SKM-1 (cell line): ENCODE measurements around the gene IL6ST.
"Not testable (repeated sequence)": the region's sequence is repeated elsewhere in the genome, so short reads cannot be mapped to it uniquely, and the experiment has no call there.

ENCODE experiments used
- DNase-seq: peaks from one replicate; lab custom pipeline; 2025; ENCODE audit not compliant: unreplicated experiment; lab: John Stamatoyannopoulos, UW

Gene IL6ST

GRCh38 chr5:56006094-56006493 lies 11.3 kb upstream of the IL6ST start:
- no peak for DNase-seq

DNA sequence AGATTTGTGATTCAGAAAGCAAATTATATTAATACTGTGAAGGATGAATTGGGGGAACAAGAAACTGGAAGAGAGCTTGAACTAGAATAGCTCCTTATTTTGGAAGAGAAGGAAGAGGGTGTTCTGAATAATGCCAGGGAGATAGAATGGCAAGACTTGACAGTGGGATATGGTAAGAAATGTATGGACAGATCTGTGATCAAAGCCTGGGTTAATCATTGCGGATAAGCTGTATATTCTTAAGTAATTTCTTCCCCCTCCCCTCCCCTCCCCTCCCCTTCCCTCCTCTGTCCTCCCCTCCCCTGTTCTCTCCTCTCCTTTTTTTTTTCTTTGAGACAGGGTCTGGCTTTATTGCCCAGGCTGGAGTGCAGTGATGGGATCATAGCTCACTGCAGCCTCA lies 10.1 kb upstream of the IL6ST start:
- DNase-seq, result no peak

DNA sequence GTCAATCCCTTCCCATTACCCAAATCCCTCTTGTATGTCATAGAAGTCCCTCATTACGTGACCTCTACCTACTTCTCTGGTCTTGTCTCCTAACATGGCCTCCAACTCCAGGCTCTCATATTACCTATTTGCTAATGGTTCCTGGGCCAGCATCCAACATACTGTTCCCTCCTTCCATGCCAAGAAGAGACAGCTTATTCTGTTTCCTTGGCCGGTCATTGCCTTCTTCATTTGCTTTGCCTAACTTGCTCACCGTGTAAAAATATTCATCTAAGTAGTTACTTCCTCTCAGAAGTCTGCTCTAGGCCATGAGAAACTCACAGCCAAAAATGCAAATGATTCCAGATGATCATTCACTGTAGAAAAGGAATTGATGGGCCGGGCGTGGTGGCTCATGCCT lies 8.9 kb upstream of the IL6ST start:
- no peak for DNase-seq

GRCh38 chr5:56003179-56003578 lies 8.4 kb upstream of the IL6ST start:
- no peak for DNase-seq

DNA sequence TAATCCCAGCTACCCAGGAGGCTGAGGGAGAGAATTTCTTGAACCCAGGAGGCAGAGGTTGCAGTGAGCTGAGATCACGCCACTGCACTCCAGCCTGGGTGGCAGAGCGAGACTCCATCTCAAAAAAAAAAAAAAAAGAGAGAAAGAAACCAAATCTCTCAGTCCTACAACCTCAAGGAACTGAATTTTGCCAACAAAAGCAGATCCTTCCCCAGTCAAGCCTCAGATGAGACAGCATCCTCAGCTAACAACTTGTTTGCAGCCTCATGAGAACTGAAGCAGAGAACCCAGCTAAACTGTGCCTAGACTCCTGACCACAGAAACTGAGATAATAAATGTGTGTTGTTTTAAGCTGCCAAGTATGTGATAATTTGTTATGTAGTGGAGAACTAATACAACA lies 7.5 kb upstream of the IL6ST start:
- DNase-seq, result no peak

- DNase-seq, result not testable (repeated sequence)
Observed at GRCh38 chr5:56000221-56000620, 5.5 kb upstream of the IL6ST start.

GRCh38 chr5:55998966-55999365 lies 4.2 kb upstream of the IL6ST start:
- DNase-seq, result no peak

DNA sequence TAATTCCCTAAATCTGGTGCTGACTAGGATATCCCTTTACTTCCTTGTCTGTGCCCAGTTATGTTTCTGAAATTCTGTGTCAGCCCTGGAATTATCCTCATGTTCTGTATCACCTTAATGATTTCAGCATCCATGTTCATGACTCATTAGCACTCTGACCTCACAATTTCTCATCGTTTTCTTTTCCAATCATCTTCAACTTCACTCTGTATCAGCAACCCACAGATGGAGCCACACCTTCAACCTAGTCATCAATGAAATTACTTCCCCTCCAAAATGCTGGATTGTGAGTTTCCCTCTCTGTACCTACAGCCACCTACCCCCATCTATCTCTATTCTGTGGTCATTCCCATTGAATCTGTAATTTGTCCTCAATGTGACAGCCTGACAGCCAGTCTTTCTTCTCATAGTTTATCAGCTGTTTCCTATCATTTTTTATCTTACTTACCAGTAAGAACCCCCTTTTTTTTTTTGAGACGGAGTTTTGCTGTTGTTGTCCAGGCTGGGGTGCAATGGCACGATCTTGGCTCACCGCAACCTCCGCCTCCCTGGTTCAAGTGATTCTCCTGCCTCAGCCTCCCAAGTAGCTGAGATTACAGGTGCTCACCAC lies 3.1 kb upstream of the IL6ST start:
- no peak for DNase-seq

GRCh38 chr5:55994998-55995914 lies 493 bp upstream of the IL6ST start:
- peak; percentile 86 for DNase-seq

- DNase-seq, result no peak
Observed at GRCh38 chr5:55993731-55994494, 850 bp downstream of the IL6ST start.

DNA sequence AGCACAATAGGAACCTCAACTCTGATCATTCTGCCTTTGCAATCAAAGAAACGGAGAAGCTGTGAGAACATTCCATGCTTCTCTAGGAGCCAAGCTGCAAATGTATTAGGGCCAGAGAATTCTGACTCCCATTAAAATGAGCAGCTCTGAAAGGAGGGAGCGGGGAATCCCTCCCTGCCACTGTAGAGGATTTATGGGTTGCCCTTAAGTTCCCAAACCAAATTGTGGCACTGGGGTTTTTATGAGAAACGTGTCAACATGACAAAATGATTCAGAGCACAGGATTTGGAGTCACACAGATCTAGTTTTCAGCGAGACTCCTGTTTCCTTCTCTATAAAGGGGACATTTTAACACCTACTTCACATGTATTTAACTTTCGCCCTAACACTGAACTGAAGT lies 1.8 kb downstream of the IL6ST start:
- no peak for DNase-seq

GRCh38 chr5:55991768-55992486 lies 2.8 kb downstream of the IL6ST start:
- no peak for DNase-seq

DNA sequence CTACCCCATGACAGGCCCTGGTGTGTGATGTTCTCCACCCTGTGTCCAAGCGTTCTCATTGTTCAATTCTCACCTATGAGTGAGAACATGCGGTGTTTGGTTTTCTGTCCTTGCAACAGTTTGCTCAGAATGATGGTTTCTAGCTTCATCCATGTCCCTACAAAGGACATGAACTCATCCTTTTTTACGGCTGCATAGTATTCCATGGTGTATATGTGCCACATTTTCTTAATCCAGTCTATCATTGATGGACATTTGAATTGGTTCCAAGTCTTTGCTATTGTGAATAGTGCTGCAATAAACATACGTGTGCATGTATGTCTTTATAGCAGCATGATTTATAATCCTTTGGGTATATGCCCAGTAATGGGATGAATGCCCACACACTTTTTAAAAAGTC lies 3.9 kb downstream of the IL6ST start:
- DNase-seq, result not testable (repeated sequence)

DNA sequence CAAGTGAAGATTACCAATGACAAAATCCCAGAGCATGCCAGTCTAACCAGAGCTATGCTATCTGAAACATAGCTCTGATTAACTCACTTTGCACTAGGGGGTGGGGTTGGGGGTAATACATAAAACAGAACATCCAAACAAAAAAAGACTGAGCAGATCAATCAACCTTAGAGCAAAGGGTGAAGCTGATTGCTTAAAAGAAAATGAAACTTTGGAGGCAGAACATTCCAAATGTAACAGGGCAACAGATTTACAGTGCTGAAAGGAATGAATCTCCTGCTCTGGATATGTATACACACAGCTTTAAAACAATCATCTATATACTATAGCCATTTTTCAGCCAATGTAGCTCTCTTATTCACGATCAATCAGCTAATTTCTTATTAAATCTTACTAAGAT lies 4.9 kb downstream of the IL6ST start:
- no peak for DNase-seq

DNA sequence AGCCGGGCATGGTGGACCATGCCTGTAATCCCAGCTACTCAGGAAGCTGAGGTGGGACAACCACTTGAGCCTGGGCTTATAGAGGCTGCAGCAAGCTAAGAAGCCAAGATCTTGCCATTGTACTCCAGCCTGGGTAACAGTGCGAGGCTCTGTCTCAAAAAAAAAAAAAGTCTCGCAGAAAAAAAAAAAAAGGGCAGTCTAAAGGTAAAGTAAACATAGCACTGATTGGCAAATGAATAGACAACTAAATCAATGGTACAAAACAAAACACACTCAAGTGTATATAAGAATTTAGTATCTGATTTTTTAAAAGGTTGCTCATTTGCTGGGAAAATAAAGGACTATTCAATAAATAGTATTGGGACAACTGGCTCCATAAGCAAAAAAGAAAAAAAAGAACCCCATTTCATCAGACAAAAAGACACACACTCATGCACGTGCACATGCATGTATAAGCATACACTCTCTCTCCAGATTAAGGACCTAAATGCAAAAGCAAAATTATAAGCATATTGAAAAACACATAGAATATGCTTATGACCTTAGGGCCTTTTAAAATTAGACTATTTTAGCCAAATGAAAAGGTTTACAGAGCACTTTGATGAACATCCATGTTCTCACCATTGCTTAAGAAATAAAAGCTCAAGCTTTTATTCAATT lies 5.7 kb downstream of the IL6ST start:
- no peak for DNase-seq

DNA sequence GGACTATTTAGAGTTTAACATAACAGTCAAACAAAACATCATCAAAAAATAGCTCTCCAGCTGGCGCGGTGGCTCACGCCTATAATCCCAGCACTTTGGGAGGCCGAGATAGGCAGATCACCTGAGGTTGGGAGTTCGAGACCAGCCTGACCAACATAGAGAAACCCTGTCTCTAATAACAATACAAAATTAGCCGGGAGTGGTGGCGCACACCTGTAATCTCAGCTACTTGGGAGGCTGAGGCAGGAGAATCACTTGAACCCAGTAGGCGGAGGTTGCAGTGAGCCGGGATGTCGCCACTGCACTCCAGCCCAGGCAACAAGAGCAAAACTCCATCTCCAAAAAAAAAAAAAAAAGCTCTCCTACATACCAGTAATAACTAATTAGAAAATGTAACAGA lies 6.3 kb downstream of the IL6ST start:
- not testable (repeated sequence) for DNase-seq

GRCh38 chr5:55986931-55987330 lies 7.8 kb downstream of the IL6ST start:
- no peak for DNase-seq

DNA sequence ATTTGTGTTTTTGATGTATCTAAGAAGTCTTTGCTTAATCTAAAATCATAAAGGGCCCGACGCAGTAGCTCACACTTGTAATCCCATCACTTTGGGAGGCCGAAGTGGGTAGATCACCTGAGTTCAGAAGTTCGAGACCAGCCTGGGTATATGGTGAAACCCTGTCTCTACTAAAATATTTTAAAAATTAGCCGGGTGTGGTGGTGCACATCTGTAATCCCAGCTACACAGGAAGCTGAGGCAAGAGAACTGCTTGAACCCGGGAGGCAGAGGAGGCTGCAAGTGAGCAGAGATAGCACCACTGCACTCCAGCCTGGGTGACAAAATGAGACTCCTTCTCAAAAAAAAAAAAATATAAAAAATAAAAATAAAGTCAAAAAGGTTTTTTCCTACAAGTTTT lies 9.6 kb downstream of the IL6ST start:
- no peak for DNase-seq

- DNase-seq, result no peak
Observed at GRCh38 chr5:55983986-55984385, 10.8 kb downstream of the IL6ST start.

DNA sequence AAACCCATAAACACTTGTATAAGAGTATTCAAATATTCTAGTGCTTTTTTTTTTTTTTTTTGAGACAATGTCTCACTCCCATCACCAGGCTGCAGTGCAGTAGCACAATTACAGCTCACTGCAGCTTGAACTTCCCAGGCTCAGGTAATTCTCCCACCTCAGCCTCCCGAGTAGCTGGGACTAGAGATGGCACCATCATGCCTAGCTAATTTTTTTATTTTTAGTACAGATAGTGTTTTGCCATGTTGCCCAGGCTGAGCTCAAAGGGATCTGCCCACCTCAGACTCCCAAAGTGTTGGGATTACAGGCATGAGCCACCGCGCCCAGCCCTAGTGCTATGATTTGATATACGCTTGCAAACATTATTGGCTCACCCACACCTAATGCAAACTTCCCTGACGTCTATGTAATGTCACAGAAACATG lies 11.8 kb downstream of the IL6ST start:
- DNase-seq, result no peak

- no peak for DNase-seq
Observed at GRCh38 chr5:55973296-55973695, 21.5 kb downstream of the IL6ST start.
